Activated T-cell treated with anti-CD3 and anti-CD28 coated beads for 4 hours (primary cell): ENCODE data around the gene MPG.

Experiments
- DNase-seq: peaks from one replicate; pipeline ENCODE4 v3.0.0-alpha.2; 2020

Gene MPG

DNA sequence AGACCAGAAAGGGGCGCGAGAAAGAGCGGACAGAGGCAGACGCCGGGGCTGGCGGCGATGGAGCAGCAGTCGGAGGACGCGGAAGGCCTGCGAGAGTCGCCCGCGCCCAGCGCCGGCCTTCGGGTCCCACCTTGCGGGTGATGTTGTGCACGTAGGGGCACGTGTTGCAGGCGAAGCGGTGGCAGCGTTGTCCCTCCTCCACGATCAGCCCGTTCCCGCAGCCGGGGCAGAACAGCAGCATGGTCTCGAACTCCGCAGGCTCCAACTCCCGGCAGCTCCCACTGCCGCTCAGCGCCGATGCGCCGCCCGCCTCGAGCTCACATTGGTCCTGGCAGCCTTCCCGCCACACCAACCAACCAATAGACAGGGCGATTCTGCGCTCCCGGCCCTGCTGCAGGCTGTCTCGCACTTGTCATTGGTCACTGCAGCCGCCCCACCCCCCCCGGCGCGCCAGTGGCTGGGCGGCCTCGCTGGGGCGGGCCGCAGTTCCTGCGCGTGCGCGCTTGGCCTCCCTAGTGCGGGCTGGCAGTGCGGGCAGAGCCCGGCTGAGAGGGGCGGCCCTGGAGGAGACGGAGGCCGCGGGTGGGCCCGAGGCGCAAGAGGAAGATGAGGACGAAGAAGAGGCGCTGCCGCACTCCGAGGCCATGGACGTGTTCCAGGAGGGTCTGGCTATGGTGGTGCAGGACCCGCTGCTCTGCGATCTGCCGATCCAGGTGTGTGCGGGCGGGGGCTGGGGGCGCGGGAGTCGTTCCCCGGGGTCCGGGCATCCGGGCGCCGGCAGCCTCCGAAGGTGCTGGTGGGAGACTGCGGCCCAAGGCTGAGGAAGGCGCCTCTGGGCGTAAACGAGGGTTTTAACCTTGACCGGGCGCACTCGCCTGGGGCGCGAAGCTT lies 24.4 kb upstream of the MPG start, which contains the start of the genes POLR3K and SNRNP25:
POLR3K (minus strand) TSS at position 263 of the 891 bp plus-strand sequence; CDS start at position 241, 22 bp downstream.
SNRNP25 (plus strand) TSS at position 483 of the 891 bp plus-strand sequence; CDS start at position 672, 189 bp downstream.
- DNase-seq: peak; percentile 96

DNA sequence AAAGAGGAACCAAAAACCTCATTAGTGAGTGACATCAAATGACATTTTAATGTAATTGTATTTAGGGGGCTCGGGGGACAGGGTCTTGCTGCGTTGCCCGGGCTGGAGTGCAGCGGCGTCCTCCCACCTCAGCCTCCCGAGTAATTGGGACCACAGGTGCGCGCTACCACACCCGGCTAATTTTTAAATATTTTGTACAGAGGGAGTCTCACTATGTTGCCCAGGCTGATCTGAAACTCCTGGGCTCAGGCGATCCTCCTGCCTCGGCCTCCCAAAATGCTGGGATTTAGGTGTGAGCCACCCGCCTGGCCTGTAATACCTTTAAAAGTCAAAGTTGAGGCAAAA lies 23.8 kb upstream of the MPG start:
- DNase-seq: no peak

DNA sequence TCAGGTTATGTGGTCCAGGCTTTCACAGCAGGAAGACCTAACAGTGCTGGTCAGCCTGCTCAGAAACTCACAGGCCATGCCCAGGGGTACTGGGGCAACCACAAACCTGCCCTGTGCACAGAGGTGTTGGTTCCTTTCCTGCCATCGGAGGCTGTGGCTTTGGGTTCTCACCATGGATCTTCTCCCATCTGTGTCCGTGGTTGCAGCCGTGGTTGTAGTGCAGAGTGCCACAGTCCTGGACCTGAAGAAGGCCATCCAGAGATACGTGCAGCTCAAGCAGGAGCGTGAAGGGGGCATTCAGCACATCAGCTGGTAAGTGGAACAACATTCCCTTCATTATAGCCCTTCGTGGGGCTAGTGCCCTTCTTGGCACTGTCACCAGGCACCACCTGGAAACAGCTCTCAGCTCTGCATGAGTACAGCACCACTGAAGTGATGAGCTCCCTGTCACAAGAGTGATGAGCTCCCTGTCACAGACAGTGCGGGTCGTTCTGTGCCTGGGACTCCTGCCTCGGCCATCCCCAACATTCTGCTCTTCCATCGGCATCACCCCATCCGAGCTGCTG lies 22.4 kb upstream of the MPG start:
- DNase-seq: no peak

DNA sequence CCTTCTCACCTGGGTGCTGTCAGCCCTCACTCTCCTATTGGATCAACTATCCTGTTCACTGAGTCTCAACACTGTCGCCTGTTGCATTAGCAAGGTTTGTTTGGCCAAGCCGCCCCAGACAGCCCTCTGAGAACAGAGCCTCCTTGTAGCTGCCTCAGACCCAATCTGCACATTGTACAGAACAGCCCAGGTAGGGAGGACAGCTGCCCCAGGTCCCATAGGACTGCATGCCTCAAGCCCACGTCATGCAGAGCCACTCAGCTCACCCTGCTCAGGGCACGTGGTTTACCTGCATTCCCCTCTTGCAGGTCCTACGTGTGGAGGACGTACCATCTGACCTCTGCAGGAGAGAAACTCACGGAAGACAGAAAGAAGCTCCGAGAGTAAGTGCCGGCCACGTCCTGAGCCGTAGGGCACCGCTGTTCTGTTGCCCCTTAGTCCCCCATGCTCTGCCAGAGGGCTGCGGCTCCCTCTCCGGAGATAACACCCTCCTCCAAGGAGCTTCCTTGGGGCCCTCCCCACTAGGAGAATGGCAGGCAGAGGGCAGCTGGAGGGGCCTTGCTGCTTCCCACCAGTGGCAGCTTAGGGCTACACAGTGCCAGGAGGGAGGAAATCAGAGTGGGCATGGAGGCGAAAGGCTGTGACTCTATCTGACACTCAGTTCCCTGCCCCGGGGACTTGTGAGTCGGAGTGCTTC lies 21.6 kb upstream of the MPG start:
- no peak for DNase-seq

DNA sequence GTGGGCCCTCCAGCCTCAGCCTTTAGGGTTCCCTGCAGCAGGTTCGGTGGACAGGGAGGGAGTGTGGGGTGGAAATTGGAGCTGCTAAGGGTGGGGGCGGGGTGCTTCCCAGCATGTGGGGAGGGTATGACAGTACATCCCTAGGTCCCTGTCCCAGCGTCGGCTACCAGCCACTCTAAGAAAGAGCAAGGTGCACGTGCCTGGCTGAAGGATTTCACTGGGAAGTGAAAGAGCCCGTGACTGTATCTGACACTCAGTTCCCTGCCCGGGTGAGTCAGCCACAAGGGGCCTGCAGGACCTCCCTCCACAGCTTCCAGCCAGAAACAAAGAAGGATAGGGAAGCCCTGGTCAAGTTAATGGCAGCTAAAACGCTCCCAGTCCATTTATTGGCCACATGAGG lies 20.3 kb upstream of the MPG start:
- no peak for DNase-seq

DNA sequence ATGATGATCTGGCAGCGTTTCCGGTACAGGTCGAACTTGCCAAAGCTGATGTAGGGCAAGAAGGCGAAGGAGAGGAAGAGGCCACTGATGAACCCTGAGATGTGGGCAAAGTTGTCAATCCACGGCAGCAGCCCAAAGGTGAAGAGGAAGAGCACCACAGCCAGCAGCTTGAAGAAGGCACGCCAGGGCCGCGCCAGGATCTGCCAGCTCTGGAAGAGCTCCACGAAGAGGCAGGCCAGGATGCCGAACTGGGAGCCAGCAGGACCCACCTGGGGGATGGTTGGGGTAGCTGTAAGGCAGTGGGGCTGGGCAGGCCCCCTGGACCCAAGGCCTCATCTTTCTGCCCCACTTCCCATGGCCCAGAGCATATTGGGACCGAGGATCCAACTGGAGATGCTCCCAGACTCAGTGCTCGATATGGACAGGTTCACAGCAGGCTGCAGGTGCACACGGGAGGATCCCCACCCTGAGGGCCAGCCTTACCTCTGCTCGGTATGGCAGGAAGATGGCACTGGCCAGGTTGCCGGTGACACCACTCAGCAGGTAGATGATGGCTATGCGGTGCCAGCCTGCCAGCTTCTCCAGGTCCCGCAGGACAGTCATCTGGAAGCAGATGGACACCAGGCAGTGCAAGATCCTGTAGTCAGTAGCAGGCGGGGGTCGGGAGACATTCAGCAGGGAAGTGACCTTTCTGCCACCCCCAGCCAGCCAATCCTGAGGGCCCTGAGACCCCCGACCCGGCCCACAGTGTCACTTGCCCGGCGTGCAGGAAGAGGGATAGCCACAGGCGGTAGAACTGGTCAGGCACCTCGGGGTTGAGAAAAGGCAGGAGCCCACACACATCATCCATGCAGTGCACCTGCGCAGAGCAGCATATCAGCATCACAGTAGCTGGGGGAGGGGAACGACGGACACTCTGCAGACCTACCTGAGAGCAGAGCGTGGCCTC lies 19.3 kb upstream of the MPG start:
- no peak for DNase-seq

DNA sequence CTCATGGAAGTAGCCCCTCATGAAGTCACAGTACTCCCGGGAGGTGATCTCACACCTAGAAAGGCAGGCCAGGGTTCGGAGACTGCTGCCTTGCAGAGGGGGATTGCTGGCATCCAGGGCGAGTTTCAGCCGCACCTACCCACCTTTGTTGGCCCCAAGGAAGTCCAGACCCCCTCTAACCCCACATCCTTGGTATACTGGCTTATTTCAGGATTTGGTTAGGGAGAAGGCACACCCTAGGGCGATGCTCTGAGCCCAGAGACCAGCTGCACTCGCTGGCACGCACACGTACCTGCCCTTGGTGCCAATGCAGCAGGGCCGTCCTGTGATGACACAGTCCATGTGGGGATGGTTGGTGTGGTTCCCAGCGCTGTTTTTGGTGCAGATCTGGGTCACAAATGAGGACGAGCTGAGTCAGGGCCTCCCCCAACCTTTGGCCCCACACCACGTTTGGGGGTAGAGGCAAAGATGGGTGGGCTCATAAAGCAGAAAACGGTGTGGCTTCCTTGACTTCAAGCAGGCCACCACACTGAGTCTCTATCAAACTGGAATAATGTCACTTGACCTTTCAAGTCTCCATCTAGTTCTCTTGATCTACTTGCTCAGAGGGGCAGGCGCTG lies 18.5 kb upstream of the MPG start:
- no peak for DNase-seq

DNA sequence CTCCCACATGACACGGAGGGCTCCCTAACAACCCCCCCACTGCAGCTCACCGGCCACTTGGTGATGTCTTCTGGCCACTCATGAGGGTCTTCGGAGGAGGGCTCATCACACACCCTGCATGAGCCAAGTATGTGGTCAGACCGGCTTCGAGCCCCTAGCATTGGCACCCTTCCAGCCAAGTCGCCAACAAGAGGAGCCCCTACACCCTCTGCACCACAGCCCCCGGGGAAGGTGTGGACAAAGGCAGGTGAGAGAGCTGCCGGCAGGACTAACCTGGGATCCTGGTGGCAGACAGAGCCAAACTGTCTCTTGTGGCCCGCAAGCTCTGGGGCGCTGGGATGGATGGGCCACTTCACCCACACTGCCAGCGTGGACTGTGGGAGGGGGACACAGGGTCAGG lies 17.9 kb upstream of the MPG start:
- DNase-seq: no peak

DNA sequence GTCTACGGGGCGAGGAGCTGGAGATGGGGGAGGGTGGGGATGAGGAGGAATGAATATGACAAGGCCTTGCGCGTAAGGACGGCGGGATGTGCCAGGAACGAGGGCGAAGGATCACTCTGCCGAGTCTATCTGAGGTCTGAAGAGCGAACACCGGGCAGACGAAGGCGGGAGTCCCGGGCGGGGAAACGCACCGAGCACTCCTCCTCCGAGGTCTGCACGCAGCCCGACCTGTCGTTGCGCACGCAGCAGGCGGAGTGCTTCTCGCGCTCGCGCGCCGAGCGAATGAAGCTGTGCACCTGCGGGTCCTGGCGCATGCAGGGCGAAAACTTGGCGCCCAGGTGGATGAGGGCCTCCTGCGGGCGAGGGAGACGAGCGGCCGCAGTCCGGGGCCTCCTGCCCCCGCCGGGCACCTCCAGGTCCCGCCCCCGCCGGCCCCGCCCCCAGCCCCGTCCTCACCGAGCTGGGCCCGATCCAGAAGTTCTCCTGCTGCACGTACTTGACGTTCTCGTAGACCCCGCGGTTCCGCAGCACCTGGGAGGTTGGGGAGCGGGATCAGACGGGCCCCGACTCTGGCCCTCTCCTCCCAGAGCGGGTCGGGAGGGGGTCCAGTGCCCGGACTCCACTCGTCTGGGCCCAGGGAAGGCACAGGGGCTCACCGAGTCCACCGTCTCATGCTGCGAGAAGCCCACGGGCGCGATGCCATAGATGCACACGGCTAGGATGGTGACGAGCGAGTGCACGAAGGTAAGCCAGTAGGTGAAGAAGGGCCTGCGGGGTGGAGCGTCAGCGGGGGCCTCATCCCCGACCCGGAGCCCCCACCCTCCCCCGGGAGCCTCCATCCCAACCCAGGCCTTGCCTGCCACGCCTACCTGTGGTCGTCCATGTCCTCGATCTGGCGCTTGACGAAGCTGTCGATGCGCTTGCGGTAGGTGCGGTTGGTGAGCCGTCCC lies 16.8 kb upstream of the MPG start:
- DNase-seq: no peak

DNA sequence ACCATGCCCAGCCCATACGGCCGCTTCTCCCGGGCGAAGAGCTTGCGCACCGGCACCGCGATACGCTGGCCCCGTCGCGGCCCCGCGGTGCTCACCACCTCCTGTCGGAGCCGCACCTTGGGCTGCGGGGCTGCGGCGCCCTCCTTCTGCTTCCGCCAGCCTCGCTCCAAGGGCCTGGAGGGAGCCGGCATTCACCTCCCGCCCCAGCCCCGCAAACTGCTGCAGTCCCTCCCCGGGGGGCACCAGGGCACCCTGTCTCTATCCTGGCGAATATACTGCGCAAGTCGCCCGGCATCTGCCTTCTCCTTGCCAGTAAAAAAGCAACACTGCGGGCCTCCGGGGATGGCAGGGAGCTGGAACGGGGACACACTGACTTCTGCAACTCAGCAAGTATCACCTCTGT lies 16.1 kb upstream of the MPG start:
- no peak for DNase-seq

DNA sequence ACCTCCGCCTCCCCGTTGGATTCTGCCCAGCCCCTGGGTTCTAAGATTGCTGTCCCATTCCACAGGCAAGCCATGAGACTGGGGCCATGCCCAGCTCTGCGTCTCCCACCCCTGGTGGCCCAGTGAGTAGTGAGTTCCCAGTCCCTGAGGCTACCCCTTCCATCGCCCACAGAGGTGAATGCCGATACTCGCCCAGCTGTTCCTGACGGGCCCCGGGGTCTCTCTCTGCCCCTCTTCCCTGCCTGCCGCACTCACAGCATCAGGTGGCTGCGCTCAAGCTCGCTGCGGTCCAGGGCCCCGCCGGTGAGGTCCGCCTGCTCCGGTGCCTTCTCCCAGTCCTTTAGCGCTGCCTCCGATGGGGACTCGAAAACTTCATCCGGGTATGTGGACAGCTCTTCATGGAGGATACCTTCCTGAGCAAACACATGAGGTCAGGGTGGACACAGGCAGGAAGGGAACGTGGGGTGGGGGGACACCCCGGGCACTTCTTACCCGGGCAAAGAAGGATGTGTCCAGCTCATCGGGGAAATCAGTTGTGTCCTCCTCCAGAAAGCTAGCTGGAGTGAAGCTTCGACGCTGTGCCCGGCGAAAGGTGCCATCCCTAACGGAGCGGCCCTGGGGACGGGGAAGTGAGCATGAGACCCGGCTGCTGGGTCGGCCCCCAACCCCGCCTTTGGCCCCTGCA lies 15.6 kb upstream of the MPG start:
- DNase-seq: no peak

DNA sequence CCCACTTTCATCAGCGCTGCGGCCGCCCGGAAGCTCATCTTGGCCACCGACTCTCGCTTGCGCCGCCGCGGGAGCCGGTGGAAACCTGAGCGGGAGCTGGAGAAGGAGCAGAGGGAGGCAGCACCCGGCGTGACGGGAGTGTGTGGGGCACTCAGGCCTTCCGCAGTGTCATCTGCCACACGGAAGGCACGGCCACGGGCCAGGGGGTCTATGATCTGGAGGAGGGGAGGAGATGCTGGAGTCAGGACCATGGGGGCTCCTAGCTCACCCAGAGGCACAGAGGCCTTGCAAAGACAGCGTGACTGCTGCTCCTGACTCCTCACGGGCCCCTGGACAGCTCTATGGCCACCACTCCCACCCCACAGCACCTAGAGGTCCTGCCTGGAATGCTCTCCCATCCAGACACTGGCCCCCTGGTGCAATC lies 15.0 kb upstream of the MPG start:
- no peak for DNase-seq

DNA sequence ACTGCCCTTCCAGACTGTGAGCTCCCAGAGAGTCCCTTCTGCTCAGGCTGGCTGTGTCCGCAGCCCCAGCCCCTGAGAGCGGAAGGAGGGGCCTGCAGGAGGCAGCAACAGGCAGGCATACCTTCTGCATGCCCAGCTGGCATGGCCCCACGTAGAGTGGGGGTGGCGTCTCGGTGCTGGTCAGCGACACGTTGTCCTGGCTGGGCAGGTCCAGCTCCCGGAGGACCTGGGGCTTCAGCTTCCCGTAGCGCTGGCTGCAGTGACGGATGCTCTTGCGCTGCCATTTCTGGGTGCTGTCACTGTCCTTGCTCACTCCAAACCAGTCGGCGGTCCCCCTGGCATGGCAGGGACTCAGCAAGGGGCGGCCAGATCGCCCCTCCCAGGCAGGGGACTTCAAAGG lies 14.6 kb upstream of the MPG start:
- DNase-seq: no peak

DNA sequence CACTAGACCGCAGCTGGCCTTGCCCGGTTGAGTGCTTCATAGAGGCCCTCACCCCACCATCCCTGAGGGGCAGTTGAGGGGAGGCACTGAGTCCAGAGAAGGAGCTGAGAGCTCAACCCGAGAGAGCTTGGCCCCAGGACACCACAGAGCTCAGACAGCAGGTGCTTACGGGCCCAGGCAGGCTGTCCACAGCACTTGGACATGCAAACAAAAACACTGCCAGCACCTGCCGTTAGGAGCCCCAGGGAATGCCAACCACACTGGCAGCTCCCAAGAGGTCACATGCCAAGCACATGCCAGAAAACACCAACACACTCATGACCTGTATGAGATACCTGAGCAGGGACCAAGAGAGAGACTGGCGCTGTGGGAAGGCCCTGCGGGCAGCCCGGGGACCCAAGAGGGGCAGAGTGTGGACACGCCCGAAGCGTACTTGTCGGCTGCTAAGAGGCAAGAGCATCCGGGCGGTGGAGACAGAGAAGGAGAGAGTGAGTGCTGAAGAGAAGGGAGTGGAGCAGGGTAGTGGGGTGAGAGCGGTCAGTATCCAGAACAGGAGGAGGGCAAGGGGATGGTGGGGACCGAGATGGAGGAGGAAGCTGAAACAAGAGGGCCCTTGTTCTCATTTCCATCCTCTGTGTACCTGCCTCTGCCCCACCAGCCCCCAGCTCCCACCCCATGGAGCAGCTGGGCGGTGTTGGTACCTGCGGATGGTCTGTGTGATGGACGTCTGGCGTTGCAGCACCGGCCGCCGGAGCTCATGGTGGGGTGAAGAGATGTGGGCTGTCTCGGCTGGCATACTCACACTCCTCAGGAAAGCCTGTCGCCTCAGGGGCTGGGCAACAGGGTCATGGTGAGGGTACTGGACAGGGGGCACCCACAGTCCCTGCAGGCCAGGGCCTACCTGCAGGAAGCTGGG lies 13.8 kb upstream of the MPG start:
- no peak for DNase-seq

DNA sequence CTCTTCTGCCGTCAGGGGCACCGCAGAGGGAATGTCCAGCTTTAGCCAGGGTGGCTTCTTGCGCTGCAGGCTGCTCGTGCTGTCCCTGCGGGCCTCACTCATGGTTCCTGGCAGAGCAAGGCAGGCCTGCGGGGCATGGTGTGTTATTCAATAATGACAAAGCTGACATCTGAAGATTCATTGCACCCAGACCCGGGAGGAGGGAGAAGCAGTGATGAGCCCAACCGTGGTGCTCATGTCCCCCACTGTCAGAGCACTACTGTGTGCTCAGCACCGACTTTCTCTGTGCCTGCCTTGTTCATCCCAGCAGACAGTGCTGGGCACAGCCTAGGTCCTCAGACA lies 13.1 kb upstream of the MPG start:
- DNase-seq: no peak

DNA sequence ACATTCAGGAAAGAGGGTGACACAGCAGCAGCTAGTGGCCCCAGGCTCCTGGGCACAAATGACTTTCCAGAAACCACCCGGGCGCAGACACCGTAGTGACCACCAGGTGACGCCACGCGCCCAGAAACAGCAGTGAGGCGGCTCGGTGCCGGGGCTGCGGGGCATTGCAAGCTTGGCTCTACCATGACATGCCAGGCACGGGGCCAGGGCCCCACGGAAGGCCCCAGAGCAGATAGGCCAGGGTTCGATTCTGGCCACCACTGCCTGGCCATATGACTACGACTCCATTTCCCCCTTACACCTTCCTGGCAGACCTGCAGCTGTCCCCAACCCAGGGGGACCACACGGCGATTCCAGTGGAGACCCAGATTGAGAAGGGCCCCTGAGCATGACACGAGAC lies 12.3 kb upstream of the MPG start:
- DNase-seq: peak; percentile 82

DNA sequence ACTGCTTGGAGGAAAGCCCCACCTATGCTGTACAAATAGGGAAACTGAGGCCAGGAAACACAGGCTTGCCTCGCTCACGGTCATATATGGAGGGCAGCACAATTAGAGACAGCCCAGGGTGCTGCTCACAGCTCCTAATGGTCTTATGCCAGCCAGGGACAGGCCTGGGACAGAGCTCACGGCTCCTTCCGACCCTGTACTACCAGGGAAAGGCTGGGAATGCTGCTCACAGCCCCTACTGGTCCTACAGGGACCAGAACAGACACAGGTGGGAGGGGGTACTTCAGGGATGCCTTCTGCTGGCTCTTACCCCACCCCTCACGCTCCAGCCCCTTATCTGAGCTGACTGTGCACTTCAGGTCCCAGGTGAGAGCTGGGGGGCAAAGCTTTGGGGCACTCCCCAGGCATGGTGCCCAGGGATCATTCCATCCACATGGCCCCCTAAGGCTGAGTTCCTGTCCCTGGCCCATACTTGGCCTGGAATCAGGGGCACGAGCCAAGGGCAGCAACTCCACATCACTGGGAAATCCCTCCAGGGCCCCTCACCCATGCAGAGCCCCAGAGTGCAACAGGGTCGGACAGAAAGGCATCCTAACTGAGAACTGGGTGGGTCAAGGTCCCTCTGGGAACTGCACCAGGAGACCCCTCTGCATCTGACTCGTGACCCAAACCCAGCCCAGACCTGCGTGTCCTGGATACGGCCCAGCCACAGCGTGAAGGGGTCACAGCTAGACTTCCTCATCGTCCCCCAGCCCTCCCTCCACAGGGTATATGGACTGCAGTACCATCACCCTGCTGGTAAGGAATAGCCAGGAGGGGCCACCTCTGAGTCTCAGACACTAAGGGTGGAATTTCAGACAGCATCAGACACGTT lies 11.5 kb upstream of the MPG start:
- no peak for DNase-seq

DNA sequence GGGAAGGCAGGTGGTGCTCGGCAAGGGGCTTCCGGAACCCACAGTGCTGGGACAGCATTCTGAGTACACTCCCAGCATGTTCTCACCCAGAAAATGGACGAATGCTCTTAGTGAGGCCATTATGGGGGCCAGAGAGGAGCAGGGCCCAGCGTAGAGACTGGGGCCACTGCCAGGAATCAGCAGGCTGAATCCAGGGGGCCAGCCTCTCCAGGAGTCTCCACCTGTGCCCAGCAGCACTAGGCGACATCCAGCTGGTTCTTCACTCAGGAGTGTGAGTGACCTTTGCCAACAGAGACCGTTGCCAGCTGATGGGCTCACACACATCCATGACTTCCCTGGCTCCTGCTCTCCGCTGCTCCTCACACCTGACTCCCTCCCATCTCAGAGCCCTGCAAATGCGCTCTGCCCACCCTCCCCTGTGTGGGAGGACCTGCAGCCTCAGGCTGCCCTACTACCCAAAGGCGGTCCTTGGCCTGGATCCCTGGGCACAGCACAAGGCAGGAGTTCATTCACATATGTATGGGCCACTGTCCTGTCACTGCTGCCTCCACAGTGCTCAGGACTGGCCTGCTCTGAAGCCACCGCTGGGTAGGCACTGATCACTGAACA lies 10.7 kb upstream of the MPG start:
- no peak for DNase-seq
